ENCODE results near the gene LONP2.

DNA sequence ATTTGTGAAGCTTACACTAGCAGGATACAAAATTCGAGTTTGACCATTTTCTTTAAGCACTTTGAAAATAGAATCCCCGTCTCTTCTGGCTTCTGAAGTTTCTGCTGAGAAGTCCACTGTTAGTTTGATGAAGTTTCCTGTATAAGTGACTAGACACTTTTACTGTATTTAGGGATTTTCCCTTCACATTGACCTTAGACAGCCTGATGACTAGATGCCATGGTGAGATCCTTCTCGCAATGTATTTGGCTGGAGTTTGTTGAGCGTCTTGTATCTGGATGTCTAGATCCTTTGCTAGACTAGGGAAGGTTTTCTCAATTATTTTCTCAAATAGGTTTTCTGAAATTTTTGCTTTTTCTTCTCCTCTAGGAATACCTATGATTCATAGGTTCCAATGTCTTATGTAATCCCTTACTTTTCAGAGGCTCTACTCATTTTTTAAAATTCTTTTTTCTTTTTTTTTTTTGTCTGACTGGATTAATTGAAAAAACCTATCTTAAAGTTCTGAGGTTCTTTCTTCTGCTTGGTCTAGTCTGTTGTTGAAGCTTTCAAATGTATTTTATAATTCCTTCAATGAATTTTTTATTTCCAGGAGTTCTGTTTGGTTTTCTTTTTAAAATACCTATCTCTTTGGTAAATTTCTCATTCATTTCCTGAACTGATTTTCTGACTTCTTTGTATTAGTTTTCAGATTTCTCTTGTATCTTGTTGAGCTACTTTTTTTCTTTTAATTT, 67.0 kb downstream of the LONP2 start:
- TF ChIP-seq EZH2 (optimal IDR thresholded peaks at IDR 0.05; ENCODE audit: low read depth, low read length): no peak
- TF ChIP-seq, protein P1, sequence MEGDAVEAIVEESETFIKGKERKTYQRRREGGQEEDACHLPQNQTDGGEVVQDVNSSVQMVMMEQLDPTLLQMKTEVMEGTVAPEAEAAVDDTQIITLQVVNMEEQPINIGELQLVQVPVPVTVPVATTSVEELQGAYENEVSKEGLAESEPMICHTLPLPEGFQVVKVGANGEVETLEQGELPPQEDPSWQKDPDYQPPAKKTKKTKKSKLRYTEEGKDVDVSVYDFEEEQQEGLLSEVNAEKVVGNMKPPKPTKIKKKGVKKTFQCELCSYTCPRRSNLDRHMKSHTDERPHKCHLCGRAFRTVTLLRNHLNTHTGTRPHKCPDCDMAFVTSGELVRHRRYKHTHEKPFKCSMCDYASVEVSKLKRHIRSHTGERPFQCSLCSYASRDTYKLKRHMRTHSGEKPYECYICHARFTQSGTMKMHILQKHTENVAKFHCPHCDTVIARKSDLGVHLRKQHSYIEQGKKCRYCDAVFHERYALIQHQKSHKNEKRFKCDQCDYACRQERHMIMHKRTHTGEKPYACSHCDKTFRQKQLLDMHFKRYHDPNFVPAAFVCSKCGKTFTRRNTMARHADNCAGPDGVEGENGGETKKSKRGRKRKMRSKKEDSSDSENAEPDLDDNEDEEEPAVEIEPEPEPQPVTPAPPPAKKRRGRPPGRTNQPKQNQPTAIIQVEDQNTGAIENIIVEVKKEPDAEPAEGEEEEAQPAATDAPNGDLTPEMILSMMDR (IDR thresholded peaks at IDR 0.05; ENCODE audit: low read length): no peak
